GM19463 (cell line): ENCODE measurements around the gene SCN1A.

Experiments used
- ATAC-seq: cut with Tn5 transposase; IDR thresholded peaks from one replicate; pipeline ENCODE4 v1.9.1; 2021; ENCODE audit warnings: mild to moderate bottlenecking, moderate library complexity; ENCODE audit not compliant: unreplicated experiment

The SCN1A gene

DNA sequence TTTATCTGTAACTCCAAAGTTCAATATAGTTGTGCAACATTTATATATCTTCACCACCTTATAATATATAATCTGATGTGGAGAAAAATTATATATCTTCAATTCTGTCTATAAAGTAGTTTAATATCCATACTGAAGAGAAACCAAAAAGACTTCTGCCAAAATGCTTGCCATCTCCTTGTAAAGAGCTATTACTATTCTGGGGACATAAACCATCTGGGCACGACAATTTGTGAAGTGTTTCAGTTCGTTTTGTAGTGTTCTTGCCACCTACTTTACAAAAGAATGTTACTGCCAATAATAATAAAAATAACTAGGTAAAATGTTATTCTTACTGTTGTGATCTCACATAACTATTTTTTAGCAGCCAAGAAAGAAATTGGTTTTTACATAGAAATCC lies 45.1 kb downstream of the SCN1A start:
- ATAC-seq, result no peak

DNA sequence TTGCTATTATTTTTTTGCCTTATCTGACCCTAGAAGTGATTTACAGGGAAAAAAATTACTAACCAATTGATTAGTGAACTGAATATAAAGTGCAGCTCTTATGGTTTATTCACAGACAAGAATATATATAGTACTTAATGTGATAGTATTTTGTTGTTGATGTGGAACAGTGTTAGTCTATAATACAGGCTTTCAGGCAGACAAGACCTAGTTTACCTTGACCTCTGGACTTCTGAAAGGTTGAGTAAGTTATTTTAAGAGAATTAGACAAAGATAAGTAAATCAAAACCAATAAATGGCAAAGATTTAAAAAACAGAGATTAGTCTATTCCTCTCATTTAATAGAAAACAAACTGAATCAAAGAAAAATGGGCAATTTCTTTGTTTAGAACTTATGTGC lies 46.0 kb downstream of the SCN1A start:
- no peak for ATAC-seq

DNA sequence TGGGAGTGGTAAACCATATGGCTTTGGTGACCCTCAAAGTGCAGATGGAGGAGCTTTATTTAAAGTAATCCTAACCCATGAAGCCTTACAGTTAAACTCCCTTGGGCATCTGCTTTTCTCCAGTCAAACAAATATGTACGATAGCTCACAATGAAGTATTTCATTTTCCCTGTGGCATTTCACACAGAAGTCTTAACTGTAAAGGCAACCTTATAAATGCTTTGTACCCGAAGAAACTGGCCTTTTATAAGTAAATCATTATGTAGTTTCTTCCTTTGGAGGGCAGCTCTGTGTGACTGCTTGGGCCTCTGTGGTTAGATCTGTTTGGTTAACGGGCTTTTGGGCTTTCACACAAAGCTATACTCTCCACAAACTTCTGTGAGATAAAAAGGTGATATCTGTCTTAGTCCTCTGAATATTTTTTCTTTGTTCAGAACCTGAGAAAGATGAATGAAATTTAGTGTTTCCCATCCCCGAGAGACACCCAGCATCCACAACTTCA lies 46.6 kb downstream of the SCN1A start:
- no peak for ATAC-seq

- no peak for ATAC-seq
Observed at GRCh38 chr2:166074430-166074829, 53.4 kb downstream of the SCN1A start.

DNA sequence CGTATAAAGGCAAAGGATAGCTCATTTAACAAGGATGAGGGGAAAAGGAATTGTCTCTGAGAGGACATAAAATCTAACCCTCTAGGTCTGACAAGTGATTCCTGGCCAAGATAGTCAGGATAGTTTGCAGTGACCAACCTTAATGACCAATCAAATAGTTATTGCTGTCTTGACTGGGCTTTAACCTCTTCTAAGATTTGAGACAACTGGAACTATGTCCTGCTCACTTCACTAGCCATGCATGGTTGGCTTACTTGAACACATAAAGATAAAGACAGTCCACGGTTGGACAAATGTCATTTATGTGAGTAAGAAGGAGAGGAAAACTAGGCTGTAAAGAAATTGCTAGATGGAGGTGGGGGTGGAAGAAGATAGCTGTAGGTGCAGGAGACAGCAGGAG lies 53.8 kb downstream of the SCN1A start:
- no peak for ATAC-seq

DNA sequence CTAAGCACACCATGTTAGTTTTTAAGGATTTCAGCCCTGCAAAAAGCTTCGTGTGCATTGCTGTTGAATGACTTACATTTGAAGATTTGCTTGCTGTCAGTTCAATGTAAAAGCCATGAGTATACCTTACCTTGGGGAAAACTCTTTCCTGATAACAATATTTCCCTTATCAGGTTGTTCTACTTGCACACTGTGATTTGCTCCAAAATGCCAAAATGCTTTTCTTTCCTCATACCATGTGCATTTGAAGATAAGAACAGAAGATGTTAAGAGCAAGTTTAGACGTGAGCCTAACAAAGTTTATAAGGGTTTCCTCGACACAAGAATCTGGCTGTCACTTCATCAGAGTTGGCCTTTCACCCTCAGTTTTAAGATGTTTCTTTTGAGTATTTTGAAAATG lies 57.6 kb downstream of the SCN1A start:
- no peak for ATAC-seq

GRCh38 chr2:166068981-166069380 lies 58.8 kb downstream of the SCN1A start:
- no peak for ATAC-seq

- no peak for ATAC-seq
Observed at GRCh38 chr2:166067229-166067628, 60.6 kb downstream of the SCN1A start.

GRCh38 chr2:166060191-166060590 lies 67.6 kb downstream of the SCN1A start:
- no peak for ATAC-seq

DNA sequence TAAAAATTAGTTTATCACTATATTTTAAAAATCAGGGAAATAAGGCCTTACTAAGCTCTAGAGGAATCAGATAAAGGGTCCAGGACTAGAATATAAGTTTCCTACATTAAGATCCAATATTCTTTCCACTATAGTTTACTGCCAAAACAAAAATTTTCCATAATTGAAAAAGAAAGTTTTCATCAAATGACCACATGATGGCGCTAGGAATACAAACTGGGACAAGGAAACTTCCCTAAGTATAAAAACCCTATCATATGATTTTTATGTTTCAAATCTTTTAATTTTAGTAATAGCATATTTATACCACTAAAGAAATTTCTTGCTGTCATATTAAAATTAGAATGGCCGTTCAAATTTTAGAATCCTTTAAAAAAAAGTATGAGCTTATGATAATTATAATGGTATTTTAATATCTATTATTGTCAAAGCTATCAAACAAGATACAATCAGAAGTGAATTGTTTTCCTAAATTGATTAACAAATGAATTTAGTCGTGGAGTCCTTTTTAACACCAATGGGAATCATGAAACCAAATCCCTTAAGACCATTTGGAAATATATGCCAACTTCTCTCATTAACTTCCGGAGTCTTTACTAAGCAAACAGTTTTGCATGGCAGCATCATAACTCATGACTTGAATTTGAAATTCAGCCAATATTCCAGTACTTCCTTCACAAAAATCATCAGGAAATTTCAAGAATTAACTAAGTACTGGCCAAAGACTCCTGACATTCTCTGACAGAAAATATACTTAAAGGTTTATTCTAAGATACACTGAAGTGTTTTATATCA lies 70.3 kb downstream of the SCN1A start:
- ATAC-seq, result no peak

DNA sequence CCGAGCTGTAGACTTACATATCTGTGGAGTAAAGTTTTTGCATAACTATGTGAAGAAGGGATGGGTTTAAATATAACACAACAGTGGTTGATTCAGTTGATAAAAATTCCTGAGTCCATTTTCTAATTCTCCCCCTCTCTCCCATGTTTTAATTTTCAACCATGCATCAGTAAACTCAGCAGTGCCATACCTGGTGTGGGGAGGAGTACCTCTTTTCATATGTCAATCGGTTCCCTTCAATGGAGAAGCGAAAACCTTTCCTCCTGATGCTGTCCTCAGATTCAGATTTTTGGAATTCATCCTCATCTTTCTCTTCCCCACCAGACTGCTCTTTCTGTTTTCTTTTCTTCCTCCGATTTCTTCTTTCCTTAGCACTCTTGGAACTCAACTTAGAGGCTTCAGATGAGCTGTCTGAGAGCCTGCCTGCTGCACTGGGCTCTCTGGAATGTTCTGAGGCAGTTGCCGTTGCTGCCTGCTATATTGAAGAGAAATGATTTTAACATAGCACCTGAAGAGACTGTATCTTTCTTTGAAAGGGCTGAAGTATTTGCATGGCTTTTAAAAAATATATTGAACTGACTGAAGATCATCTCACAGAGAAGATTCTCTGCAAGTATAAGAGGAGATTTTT lies 82.9 kb downstream of the SCN1A start:
- ATAC-seq, result no peak

- no peak for ATAC-seq
Observed at GRCh38 chr2:166042768-166043390, 84.9 kb downstream of the SCN1A start.

- no peak for ATAC-seq
Observed at GRCh38 chr2:166042356-166042755, 85.5 kb downstream of the SCN1A start.

DNA sequence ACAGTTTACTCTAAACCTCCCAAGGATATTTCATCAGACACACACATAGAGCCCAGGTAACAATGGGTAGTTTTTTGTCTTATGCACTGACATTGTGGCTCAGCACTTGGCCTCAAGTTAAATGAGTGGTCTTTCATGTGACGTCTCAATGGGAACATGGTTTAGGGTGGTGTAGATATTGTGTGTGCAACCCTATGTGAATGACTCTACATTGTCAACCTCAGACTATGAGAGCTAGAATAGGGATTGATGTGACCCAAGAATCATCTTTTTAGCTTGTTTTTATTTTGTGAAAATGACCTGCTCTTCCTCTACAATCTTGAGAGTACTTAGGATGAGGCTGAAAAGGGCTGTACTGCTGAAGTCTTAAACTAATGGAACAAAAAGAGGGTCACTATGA lies 86.2 kb downstream of the SCN1A start:
- ATAC-seq, result no peak

DNA sequence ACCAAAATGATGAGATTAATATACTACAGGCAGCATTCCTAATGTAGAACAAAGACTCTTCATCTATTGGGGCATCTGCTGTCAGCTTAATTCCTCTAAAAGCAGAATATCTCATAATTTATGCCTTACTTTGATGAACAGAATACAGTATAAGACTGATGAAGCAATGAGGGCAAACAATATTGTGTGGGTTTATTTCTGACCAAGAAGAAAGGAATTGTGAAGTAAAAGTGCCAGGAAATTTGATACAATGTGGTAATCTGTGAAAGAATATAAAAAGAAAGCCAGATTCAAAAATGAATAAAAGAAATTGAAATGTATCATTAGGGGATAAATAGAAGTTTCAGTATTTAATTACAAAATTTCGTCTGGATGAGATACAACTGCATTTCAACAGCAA lies 95.5 kb downstream of the SCN1A start:
- ATAC-seq, result no peak

DNA sequence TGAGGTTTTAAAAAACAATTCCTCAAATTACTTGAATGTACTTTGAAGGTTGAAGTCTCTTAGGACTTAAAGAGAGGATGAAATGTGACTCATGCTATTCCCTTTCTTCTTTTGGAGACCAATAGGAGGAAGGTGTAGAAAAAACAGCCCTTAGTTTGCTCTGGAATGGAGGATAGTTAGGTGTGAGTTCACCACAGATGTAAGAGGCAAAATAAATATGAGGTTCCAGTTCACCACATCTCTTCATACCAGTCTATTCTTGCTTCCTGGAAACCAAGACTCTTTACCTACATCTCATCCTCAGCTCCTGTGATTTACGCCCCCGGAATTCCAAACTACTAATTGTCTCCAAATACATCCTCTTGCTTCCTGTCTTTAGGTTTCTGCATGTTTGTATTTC lies 96.8 kb downstream of the SCN1A start:
- no peak for ATAC-seq

DNA sequence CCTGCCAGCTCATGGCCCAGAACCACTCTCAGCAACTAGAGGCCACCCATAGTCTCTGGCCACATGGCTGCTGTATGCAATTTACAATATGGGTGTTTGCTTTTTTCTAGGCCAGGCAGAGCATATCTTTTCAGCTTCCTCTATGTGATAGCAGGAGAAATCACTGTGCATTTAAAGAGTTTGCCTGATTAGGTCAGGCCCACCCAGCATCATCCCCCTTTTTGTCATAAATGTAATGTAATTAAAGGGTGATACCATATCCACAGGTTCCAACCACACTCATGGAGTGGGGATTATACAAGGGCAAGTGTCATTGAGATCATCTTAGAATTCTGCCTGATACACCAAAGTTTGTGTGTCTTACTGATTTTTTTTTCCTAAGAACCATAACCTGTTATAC lies 102.5 kb downstream of the SCN1A start:
- no peak for ATAC-seq

- no peak for ATAC-seq
Observed at GRCh38 chr2:166017208-166017607, 110.6 kb downstream of the SCN1A start.

DNA sequence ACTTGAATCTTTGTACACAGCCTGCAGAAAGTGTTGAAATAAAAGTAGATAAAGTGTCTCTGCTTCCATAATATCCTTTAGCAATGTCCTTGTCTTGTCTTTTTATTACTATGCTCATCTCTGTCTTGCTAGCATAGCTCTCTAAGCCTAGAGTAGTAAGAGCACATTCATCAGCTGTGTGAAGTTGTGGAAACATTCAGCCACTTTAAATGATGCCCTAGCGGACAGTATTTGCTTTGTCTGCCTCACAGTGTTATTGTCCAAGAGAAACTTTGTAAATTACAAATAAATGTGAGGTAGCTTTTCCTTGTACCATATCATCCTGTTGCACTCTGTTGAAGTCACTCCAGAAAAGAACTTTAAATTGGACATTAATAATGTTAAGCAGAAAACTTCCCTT lies 113.9 kb downstream of the SCN1A start:
- no peak for ATAC-seq

DNA sequence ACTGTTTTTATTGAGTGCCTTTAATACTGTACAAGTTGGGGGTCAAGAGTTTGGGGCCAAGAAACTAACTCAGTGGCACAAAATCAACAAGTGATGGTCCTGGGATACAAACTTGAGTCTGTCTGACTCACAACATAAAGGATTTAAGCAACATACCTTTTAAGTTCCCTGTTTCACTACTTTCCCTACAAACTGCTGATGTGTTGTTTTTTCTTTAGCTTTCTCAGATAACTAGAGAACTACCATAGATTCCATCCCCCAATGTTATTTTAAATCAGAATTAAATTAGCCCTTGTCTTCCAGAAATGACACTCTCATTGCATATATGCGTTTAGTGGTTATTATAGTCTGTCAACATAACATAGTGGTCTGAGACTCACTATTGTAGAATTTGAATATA lies 116.2 kb downstream of the SCN1A start:
- no peak for ATAC-seq

GRCh38 chr2:166000401-166000800 lies 127.4 kb downstream of the SCN1A start:
- no peak for ATAC-seq

GRCh38 chr2:165990846-165991245 lies 137.0 kb downstream of the SCN1A start:
- ATAC-seq, result no peak
